Hematopoietic multipotent progenitor cell treated with erythropoietin and hydrocortisone succinate and interleukin-3 and kit ligand, for 6 days (in vitro differentiated cells): ENCODE measurements around the gene SPARC.

ENCODE experiments used
- DNase-seq: peaks from one replicate; pipeline ENCODE4 v3.0.0-alpha.2; 2015

The SPARC gene

GRCh38 chr5:151651997-151652645 lies 34.6 kb downstream of the SPARC start:
- peak; percentile 87 for DNase-seq

- DNase-seq: no peak
Measured at GRCh38 chr5:151648988-151649387, 37.7 kb downstream of the SPARC start.

- no peak for DNase-seq
Measured at GRCh38 chr5:151648089-151648488, 38.6 kb downstream of the SPARC start.

GRCh38 chr5:151647320-151647861 lies 39.3 kb downstream of the SPARC start:
- DNase-seq: no peak

GRCh38 chr5:151646334-151646733 lies 40.4 kb downstream of the SPARC start:
- no peak for DNase-seq

- DNase-seq: no peak
Measured at GRCh38 chr5:151643388-151643787, 43.3 kb downstream of the SPARC start.

GRCh38 chr5:151642472-151643140 lies 44.1 kb downstream of the SPARC start:
- no peak for DNase-seq

- DNase-seq: no peak
Measured at GRCh38 chr5:151638619-151639018, 48.1 kb downstream of the SPARC start.

GRCh38 chr5:151637676-151638075 lies 49.0 kb downstream of the SPARC start:
- no peak for DNase-seq

- DNase-seq: no peak
Measured at GRCh38 chr5:151633892-151634291, 52.8 kb downstream of the SPARC start.

GRCh38 chr5:151632941-151633340 lies 53.8 kb downstream of the SPARC start:
- DNase-seq: no peak

- DNase-seq: no peak
Measured at GRCh38 chr5:151632524-151632923, 54.2 kb downstream of the SPARC start.

- no peak for DNase-seq
Measured at GRCh38 chr5:151631941-151632340, 54.8 kb downstream of the SPARC start.

GRCh38 chr5:151630088-151630487 lies 56.6 kb downstream of the SPARC start:
- DNase-seq: no peak

GRCh38 chr5:151628112-151628823 lies 58.4 kb downstream of the SPARC start:
- DNase-seq: no peak

- DNase-seq: no peak
Measured at GRCh38 chr5:151627650-151628049, 59.1 kb downstream of the SPARC start.

- no peak for DNase-seq
Measured at GRCh38 chr5:151625285-151625684, 61.4 kb downstream of the SPARC start.

- DNase-seq: no peak
Measured at GRCh38 chr5:151624476-151624875, 62.2 kb downstream of the SPARC start.

GRCh38 chr5:151622367-151623088 lies 64.2 kb downstream of the SPARC start:
- no peak for DNase-seq

GRCh38 chr5:151620461-151620840 lies 66.3 kb downstream of the SPARC start:
- DNase-seq: no peak

- DNase-seq: no peak
Measured at GRCh38 chr5:151619812-151620460, 66.8 kb downstream of the SPARC start.

- DNase-seq: no peak
Measured at GRCh38 chr5:151618907-151619306, 67.8 kb downstream of the SPARC start.
